Measurements from ENCODE around the gene OTOS. TPM values are rescaled to one million over a fixed set of nuclear protein-coding genes. Genes with fewer than 3 reads are reported as not detected.
A peak's percentile ranks its signal among the peaks of the same experiment; 100 is the strongest.

Gene OTOS
- total and polyA plus RNA-seq, 3 experiments from 2014 or later: not detected

GRCh38 chr2:240130393-240131195 is 9.9 kb downstream of the OTOS start:
- Mint-ChIP-seq H3K4me3 (peak overlapping the region in 1 of 7 donors; percentile 40), H3K36me3 (peaks cover 6 to 89% (median 23%) of the 10 kb centered on the region in 3 donors), H3K27me3 (peaks cover 0 to 2% of the 10 kb centered on the region in 2 donors), H3K27ac (no peak overlapping the region), H3K9me3 (no peaks in the 10 kb centered on the region), H3K4me1 (peaks cover 18 to 23% (median 22%) of the 10 kb centered on the region in 3 donors)
- no peaks in the 10 kb centered on the region for H3K27me3 ChIP-seq (ENCODE audit: insufficient read depth, low read length, poor library complexity, severe bottlenecking)
- H3K27ac ChIP-seq (ENCODE audit: low read depth, low read length): no peak overlapping the region
- ChIA-PET CTCF (interaction anchor here (1.6 kb wide), 1 partner anchor 13 kb away, joined by 3 read pairs; no protein-coding TSS in a partner anchor), POLR2A (no interaction called here)
- peaks cover 12% of the 10 kb centered on the region for H3K4me1 ChIP-seq (ENCODE audit: insufficient read depth, low read length)
- peaks cover 16% of the 10 kb centered on the region for H3K36me3 ChIP-seq (ENCODE audit: insufficient read depth, low read length)
- no peaks in the 10 kb centered on the region for H3K9me3 ChIP-seq (ENCODE audit: low read length)
- DNase-seq: no peak
- H3K4me3 ChIP-seq (ENCODE audit: low read length): no peak overlapping the region

- ChIA-PET POLR2A (no interaction called here), CTCF (interaction anchor here (1.6 kb wide), 1 partner anchor 13 kb away, joined by 3 read pairs; no protein-coding TSS in a partner anchor)
- H3K9me3 Mint-ChIP-seq: no peaks in the 10 kb centered on the region
- peak overlapping the region in 1 of 8 donors; percentile 47 for H3K27ac Mint-ChIP-seq
- peaks cover 10 to 15% (median 15%) of the 10 kb centered on the region in 3 donors for H3K4me1 Mint-ChIP-seq
- Histone ChIP-seq H3K4me1 (ENCODE audit: insufficient read depth, low read length) (peaks cover 5% of the 10 kb centered on the region), H3K4me3 (ENCODE audit: low read length) (no peak overlapping the region), H3K27me3 (ENCODE audit: insufficient read depth, low read length, poor library complexity, severe bottlenecking) (no peaks in the 10 kb centered on the region), H3K9me3 (ENCODE audit: low read length) (no peaks in the 10 kb centered on the region), H3K27ac (ENCODE audit: low read depth, low read length) (no peak overlapping the region), H3K36me3 (ENCODE audit: insufficient read depth, low read length) (peaks cover 16% of the 10 kb centered on the region)
- H3K4me3 Mint-ChIP-seq: no peak overlapping the region
- no peak for DNase-seq
- peaks cover 0 to 2% of the 10 kb centered on the region in 2 donors for H3K27me3 Mint-ChIP-seq
- H3K36me3 Mint-ChIP-seq: peaks cover 6 to 86% (median 21%) of the 10 kb centered on the region in 3 donors
These were observed 10.6 kb downstream of the OTOS start for GRCh38 chr2:240129731-240130392.

DNA sequence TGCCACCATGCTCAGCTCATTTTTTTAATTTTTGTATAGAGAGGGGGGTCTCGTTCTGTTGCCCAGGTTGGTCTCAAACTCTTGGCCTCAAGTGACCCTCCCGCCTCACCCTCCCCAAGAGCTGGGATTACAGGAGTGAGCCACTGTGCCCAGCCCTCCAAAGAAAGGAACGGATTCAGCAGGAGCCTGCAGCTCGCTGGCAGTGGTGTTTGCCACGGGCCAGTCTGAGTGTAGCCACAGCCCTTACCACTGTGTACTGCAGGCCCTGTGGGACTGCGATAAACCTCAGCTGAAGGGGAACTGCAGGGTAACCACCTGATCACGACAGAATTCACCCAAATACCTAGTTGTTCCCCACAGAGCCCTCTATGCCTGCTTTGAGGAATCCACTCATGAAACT is 11.1 kb downstream of the OTOS start:
- DNase-seq: no peak
- Histone ChIP-seq H3K36me3 (ENCODE audit: insufficient read depth, low read length) (peaks cover 16% of the 10 kb centered on the region), H3K27me3 (ENCODE audit: insufficient read depth, low read length, poor library complexity, severe bottlenecking) (no peaks in the 10 kb centered on the region), H3K9me3 (ENCODE audit: low read length) (no peaks in the 10 kb centered on the region), H3K4me1 (ENCODE audit: insufficient read depth, low read length) (no peaks in the 10 kb centered on the region), H3K4me3 (ENCODE audit: low read length) (no peak overlapping the region), H3K27ac (ENCODE audit: low read depth, low read length) (no peak overlapping the region)
- CTCF ChIA-PET: interaction anchor here (1.6 kb wide), 1 partner anchor 14 kb away, joined by 3 read pairs; no protein-coding TSS in a partner anchor
- Mint-ChIP-seq H3K9me3 (no peaks in the 10 kb centered on the region), H3K27me3 (peaks cover 0 to 2% of the 10 kb centered on the region in 2 donors), H3K36me3 (peaks cover 6 to 86% (median 21%) of the 10 kb centered on the region in 3 donors), H3K4me1 (peaks cover 7 to 10% (median 10%) of the 10 kb centered on the region in 3 donors), H3K4me3 (no peak overlapping the region), H3K27ac (peak overlapping the region in 1 of 8 donors; percentile 47)
- POLR2A ChIA-PET: no interaction called here

- peaks cover 6 to 81% (median 18%) of the 10 kb centered on the region in 3 donors for H3K36me3 Mint-ChIP-seq
- ChIA-PET CTCF (interaction anchor here (1.6 kb wide), 1 partner anchor 15 kb away, joined by 3 read pairs; no protein-coding TSS in a partner anchor), POLR2A (no interaction called here)
- DNase-seq: no peak
- no peak overlapping the region for H3K4me3 Mint-ChIP-seq
- no peaks in the 10 kb centered on the region for H3K27me3 ChIP-seq (ENCODE audit: insufficient read depth, low read length, poor library complexity, severe bottlenecking)
- no peak overlapping the region for H3K27ac ChIP-seq (ENCODE audit: low read depth, low read length)
- H3K27me3 Mint-ChIP-seq: peaks cover 0 to 2% of the 10 kb centered on the region in 2 donors
- H3K4me3 ChIP-seq (ENCODE audit: low read length): no peak overlapping the region
- H3K4me1 ChIP-seq (ENCODE audit: insufficient read depth, low read length): no peaks in the 10 kb centered on the region
- no peaks in the 10 kb centered on the region for H3K9me3 ChIP-seq (ENCODE audit: low read length)
- peaks cover 16% of the 10 kb centered on the region for H3K36me3 ChIP-seq (ENCODE audit: insufficient read depth, low read length)
- peaks cover 3 to 5% (median 4%) of the 10 kb centered on the region in 3 donors for H3K4me1 Mint-ChIP-seq
- no peak overlapping the region for H3K27ac Mint-ChIP-seq
- no peaks in the 10 kb centered on the region for H3K9me3 Mint-ChIP-seq
These were observed 11.8 kb downstream of the OTOS start for GRCh38 chr2:240128608-240129145.

DNA sequence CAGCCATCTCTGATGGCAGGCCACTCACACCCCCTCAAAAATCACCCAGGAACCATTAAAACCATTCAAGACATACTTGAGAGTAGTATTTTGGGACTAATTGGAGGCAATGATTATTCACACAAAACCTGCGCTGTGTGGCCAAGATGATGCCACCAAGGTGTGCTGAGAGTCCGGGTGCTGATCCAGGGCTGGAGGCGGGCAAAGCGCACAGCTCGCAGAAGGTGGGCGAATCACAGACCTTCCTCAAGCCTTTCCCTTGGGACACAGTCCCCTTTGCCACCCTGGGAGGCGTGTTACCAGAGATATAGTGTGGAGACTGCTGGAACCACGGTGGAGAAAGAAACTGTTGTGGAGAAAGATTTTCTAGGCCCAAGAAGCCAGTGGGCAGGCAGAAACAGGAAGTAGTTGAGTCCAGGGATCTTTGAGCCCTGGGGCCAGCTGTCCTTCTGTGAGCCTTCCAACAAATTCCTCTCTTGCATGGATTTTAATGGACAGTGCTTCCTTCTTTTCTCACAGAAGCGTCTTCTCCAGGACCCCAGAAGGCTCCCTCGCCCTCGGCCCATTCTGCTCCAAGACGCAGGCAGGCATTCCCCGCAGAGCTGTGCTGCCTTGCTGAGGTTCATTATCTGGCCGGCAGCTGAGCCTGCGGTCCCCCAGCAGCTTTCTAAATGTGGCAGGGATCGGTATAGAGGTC is 12.4 kb downstream of the OTOS start:
- Histone ChIP-seq H3K9me3 (ENCODE audit: low read length) (no peaks in the 10 kb centered on the region), H3K4me3 (ENCODE audit: low read length) (no peak overlapping the region), H3K27ac (ENCODE audit: low read depth, low read length) (no peak overlapping the region), H3K36me3 (ENCODE audit: insufficient read depth, low read length) (peaks cover 14% of the 10 kb centered on the region), H3K27me3 (ENCODE audit: insufficient read depth, low read length, poor library complexity, severe bottlenecking) (no peaks in the 10 kb centered on the region), H3K4me1 (ENCODE audit: insufficient read depth, low read length) (no peaks in the 10 kb centered on the region)
- Mint-ChIP-seq H3K9me3 (no peaks in the 10 kb centered on the region), H3K27me3 (peaks cover 0 to 2% of the 10 kb centered on the region in 2 donors), H3K27ac (peak overlapping the region in 1 of 8 donors; percentile 76), H3K4me3 (no peak overlapping the region), H3K36me3 (peaks cover 6 to 75% (median 18%) of the 10 kb centered on the region in 3 donors), H3K4me1 (peaks cover 0 to 2% (median 0%) of the 10 kb centered on the region in 3 donors)
- CTCF ChIA-PET: no interaction called here
- POLR2A ChIA-PET: no interaction called here
- no peak for DNase-seq

DNA sequence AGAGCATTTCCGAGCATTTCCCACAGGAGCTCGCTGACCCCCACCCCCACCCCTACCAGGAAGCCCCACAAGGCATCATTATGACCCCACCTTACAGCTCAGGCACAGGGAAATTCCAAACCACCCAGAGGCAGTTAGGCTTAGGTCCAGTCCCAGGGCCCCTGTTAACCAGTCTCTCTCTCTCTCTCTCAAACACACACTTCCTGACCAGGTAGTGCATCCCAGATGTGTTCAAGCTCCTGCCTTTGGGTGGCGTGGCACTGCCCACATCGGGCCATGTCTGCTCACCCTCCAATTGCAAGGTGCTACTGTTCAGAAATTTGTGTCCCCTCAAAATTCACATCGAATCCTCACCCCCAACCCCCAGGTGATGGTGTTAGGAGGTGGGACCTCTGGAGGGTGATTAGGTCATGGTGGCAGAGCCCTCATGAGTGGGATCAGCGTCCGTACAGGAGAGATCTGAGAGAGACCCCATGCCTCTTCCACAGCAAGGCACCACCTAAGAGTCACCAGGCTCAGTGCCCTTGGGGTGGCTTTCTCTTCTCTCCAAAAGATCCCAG is 13.2 kb downstream of the OTOS start:
- DNase-seq: no peak
- H3K4me1 ChIP-seq (ENCODE audit: insufficient read depth, low read length): no peaks in the 10 kb centered on the region
- no peak overlapping the region for H3K27ac Mint-ChIP-seq

GRCh38 chr2:240126731-240127130 is 13.7 kb downstream of the OTOS start:
- CTCF ChIA-PET: no interaction called here
- Mint-ChIP-seq H3K9me3 (no peaks in the 10 kb centered on the region), H3K27me3 (peaks cover 0 to 2% of the 10 kb centered on the region in 2 donors), H3K4me3 (no peak overlapping the region), H3K36me3 (peaks cover 6 to 62% (median 15%) of the 10 kb centered on the region in 3 donors), H3K4me1 (peaks cover 0 to 2% (median 2%) of the 10 kb centered on the region in 3 donors), H3K27ac (no peak overlapping the region)
- Histone ChIP-seq H3K36me3 (ENCODE audit: insufficient read depth, low read length) (peaks cover 4% of the 10 kb centered on the region), H3K4me3 (ENCODE audit: low read length) (no peak overlapping the region), H3K27ac (ENCODE audit: low read depth, low read length) (no peak overlapping the region), H3K27me3 (ENCODE audit: insufficient read depth, low read length, poor library complexity, severe bottlenecking) (no peaks in the 10 kb centered on the region), H3K9me3 (ENCODE audit: low read length) (no peaks in the 10 kb centered on the region), H3K4me1 (ENCODE audit: insufficient read depth, low read length) (no peaks in the 10 kb centered on the region)
- DNase-seq: no peak
- POLR2A ChIA-PET: no interaction called here

More for the DNA sequence above, 13.2 kb downstream of the OTOS start:
- ChIA-PET CTCF (no interaction called here), POLR2A (no interaction called here)
- Mint-ChIP-seq H3K4me3 (peak overlapping the region in 1 of 7 donors; percentile 16), H3K27me3 (peaks cover 0 to 2% of the 10 kb centered on the region in 2 donors), H3K9me3 (no peaks in the 10 kb centered on the region), H3K36me3 (peaks cover 6 to 67% (median 18%) of the 10 kb centered on the region in 3 donors), H3K4me1 (peaks cover 0 to 2% (median 0%) of the 10 kb centered on the region in 3 donors)
- Histone ChIP-seq H3K9me3 (ENCODE audit: low read length) (no peaks in the 10 kb centered on the region), H3K27ac (ENCODE audit: low read depth, low read length) (no peak overlapping the region), H3K36me3 (ENCODE audit: insufficient read depth, low read length) (peaks cover 6% of the 10 kb centered on the region), H3K27me3 (ENCODE audit: insufficient read depth, low read length, poor library complexity, severe bottlenecking) (no peaks in the 10 kb centered on the region), H3K4me3 (ENCODE audit: low read length) (no peak overlapping the region)
